Mucosa of stomach (tissue), 1 donor: ENCODE measurements around the gene HHATL.

Experiments used
- H3K27me3 ChIP-seq: one replicate; pipeline ENCODE4 v1.7.0; 2013; ENCODE audit warnings: mild to moderate bottlenecking, low read length; ENCODE audit not compliant: control insufficient read depth, insufficient read depth
- H3K36me3 ChIP-seq: one replicate; pipeline ENCODE4 v1.7.0; 2013; ENCODE audit warnings: low read length; ENCODE audit not compliant: control insufficient read depth, insufficient read depth
- H3K4me1 ChIP-seq: one replicate; pipeline ENCODE4 v1.7.0; 2013; ENCODE audit warnings: mild to moderate bottlenecking, low read length; ENCODE audit not compliant: control insufficient read depth, insufficient read depth
- H3K4me3 ChIP-seq: one replicate; pipeline ENCODE4 v1.7.0; 2013; ENCODE audit warnings: low read length
- H3K9ac ChIP-seq: one replicate; pipeline ENCODE4 v1.7.0; 2013; ENCODE audit warnings: mild to moderate bottlenecking, low read length, moderate library complexity
- H3K9me3 ChIP-seq: one replicate; pipeline ENCODE4 v1.7.0; 2013; ENCODE audit warnings: mild to moderate bottlenecking, low read length, moderate library complexity; ENCODE audit not compliant: control insufficient read depth
- donor health status: Pancreatic carcinoma.

The HHATL gene

GRCh38 chr3:42660898-42661297 lies 41.7 kb downstream of the HHATL start:
- Histone ChIP-seq H3K4me1 (peaks cover 4% of the 10 kb centered on the region), H3K36me3 (no peaks in the 10 kb centered on the region)

DNA sequence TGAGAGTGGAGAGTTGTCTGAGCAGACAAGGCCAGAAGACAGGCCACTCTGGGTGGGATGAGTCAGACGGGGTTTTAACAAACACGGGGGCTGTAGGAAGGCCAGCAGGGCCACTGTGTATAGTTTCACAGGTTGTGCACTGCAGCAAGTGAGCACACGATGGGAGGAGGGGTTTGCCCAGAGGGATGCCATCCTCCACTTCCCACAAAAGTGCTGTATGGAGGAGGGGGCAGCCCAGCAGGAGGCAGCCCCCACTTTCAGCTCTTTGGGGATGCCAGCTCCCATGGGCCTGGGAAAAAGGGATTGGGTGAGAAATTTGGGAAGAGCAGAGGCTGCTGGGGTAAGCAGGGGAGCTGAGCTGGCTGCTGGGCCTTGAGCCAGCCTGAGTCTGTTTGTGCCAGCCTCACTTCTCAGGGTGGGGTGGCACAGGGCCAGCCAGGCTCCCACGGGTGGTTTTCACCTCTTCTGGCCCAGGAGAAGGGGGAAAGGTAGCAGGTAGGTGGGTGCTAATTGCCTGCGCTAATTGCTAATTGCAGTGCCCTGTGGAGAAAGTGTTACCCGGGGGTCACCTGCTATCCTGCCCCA lies 42.4 kb downstream of the HHATL start:
- no peak overlapping the region for H3K9ac ChIP-seq
- no peaks in the 10 kb centered on the region for H3K27me3 ChIP-seq
- H3K4me1 ChIP-seq, result peaks cover 11% of the 10 kb centered on the region
- no peaks in the 10 kb centered on the region for H3K36me3 ChIP-seq
- no peaks in the 10 kb centered on the region for H3K9me3 ChIP-seq
- no peak overlapping the region for H3K4me3 ChIP-seq

More at GRCh38 chr3:42660898-42661297, 41.7 kb downstream of the HHATL start:
- Histone ChIP-seq H3K4me3 (no peak overlapping the region), H3K27me3 (no peaks in the 10 kb centered on the region), H3K9me3 (no peaks in the 10 kb centered on the region), H3K9ac (no peak overlapping the region)

DNA sequence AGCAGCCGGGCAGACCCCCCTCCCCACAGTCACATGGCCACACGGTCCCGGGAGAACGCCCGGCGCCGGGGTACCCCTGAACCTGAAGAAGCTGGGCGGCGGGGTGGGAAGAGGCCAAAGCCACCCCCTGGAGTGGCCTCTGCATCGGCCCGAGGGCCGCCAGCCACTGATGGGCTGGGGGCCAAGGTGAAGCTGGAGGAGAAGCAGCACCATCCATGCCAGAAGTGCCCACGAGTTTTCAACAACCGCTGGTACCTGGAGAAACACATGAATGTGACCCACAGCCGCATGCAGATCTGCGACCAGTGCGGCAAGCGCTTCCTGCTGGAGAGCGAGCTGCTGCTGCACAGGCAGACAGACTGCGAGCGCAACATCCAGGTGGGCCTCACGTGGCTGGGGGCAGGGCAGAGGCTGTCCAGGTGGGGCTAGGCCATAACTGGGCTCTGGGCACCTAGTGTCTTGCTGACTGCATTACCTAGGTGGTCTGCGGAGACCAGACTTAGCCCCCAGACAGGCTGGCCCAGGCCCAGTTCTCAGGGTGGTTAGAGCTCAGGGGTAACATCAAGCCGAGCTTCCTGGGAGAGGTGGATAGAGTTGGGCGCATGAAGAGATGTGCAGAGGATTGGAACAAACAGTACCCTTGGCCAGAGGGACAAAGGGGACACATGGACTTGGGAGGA lies 43.0 kb downstream of the HHATL start:
- no peaks in the 10 kb centered on the region for H3K27me3 ChIP-seq
- H3K4me3 ChIP-seq, result no peak overlapping the region
- H3K9ac ChIP-seq, result no peak overlapping the region
- peaks cover 13% of the 10 kb centered on the region for H3K4me1 ChIP-seq
- H3K9me3 ChIP-seq, result no peaks in the 10 kb centered on the region
- no peaks in the 10 kb centered on the region for H3K36me3 ChIP-seq

DNA sequence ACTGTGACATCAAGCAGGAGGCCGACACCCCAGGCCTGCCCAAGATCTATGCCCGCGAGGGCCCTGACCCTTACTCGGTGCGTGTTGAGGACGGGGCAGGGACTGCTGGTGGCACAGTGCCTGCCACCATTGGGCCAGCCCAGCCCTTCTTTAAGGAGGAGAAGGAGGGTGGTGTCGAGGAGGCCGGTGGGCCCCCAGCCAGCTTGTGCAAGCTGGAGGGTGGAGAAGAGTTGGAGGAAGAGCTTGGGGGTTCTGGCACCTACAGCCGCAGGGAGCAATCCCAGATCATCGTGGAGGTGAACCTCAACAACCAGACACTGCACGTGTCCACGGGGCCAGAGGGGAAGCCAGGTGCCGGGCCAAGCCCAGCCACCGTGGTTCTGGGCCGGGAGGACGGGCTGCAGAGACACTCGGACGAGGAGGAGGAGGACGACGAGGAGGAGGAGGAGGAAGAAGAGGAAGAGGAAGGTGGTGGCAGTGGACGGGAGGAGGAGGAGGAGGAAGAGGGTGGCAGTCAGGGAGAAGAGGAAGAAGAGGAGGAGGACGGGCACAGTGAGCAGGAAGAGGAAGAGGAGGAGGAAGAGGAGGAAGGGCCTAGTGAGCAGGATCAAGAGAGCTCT lies 43.7 kb downstream of the HHATL start:
- peaks cover 13% of the 10 kb centered on the region for H3K4me1 ChIP-seq
- H3K9ac ChIP-seq, result no peak overlapping the region
- no peaks in the 10 kb centered on the region for H3K27me3 ChIP-seq
- no peaks in the 10 kb centered on the region for H3K9me3 ChIP-seq
- no peaks in the 10 kb centered on the region for H3K36me3 ChIP-seq
- H3K4me3 ChIP-seq, result no peak overlapping the region

GRCh38 chr3:42658091-42658770 lies 44.4 kb downstream of the HHATL start:
- Histone ChIP-seq H3K9me3 (no peaks in the 10 kb centered on the region), H3K9ac (no peak overlapping the region), H3K4me3 (no peak overlapping the region), H3K27me3 (no peaks in the 10 kb centered on the region), H3K4me1 (peaks cover 20% of the 10 kb centered on the region), H3K36me3 (no peaks in the 10 kb centered on the region)

- Histone ChIP-seq H3K9ac (no peak overlapping the region), H3K27me3 (no peaks in the 10 kb centered on the region), H3K4me1 (peaks cover 25% of the 10 kb centered on the region), H3K4me3 (no peak overlapping the region), H3K9me3 (no peaks in the 10 kb centered on the region), H3K36me3 (no peaks in the 10 kb centered on the region)
Observed at GRCh38 chr3:42657675-42658074, 44.9 kb downstream of the HHATL start.

DNA sequence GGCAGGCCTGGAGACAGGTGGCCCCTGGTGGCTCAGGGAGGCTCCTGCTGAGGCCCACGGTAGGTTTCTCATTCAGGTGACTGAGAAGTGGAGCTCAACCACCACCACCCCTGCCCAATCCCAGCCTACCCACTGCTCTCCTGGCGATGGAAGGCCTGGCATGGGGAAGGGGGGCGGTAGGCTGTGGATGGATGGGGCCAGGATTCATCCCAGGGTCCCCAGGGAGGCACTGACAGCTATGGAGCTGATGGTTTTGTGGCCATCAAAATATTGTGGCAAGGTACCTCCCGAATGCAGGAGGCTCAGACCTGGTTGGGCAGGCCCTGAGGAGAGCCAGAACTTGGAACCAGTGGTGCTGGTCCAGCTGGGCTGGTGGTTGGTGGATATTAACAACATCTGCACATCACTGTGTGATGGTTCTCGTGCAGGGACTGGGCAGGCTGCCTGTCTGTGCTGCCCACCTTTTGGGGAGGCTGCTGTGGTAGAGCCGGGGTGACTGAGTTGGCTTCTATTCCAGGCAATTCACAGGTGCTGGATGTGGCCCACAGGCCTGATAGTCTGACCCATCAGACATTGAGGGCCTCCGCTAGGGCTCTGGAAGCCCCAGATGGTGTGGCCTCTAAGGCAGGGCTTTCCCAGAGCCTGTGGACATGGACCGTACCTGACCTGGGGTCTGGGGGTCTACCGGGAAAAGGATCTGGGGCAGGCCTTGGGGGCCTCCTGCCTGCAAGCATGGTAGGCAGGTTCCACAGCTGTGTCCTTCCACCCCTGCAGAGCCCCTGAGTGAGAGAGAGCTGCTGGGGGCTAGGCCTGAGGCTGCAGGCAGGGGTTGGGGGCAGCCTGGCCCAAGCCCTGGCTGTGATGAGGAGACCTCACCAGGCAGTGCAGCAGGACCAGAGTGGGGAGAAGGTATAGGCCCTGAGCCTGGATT lies 45.7 kb downstream of the HHATL start:
- H3K9me3 ChIP-seq, result no peaks in the 10 kb centered on the region
- H3K4me1 ChIP-seq, result peaks cover 33% of the 10 kb centered on the region
- no peak overlapping the region for H3K9ac ChIP-seq
- no peak overlapping the region for H3K4me3 ChIP-seq
- H3K36me3 ChIP-seq, result no peaks in the 10 kb centered on the region
- H3K27me3 ChIP-seq, result no peaks in the 10 kb centered on the region

- Histone ChIP-seq H3K36me3 (no peaks in the 10 kb centered on the region), H3K9me3 (no peaks in the 10 kb centered on the region), H3K9ac (no peak overlapping the region), H3K4me3 (no peak overlapping the region), H3K27me3 (no peaks in the 10 kb centered on the region), H3K4me1 (peaks cover 34% of the 10 kb centered on the region)
Observed at GRCh38 chr3:42655980-42656679, 46.5 kb downstream of the HHATL start.

DNA sequence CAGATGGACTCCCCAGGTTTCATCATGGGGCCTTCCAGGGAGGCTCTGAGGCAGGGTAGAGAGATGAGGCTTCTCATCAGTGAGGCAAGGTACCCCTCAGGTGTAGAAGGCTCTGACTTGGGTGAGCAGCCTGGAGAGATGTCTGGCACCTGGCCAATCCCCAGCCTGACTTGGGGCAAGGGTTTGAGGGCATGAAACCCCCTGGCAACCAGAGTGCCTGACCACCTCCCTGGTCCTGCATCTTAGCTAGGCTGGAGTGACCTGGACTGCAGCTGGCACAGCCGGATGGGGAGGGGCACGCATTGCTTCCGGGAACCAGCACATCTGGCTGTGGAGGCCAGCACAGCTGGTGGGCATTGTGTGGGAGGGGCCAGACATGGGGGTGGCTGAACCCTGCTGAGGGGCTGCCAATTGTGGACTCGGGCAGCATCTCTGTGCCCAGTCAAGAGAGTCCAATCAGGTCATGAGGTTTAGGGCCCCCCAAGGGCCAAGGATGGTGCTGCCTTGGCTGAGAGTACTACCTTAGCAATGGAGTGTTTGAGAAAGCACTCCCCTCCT lies 47.2 kb downstream of the HHATL start:
- no peaks in the 10 kb centered on the region for H3K36me3 ChIP-seq
- peak overlapping the region; percentile 65 for H3K9ac ChIP-seq
- no peaks in the 10 kb centered on the region for H3K9me3 ChIP-seq
- no peaks in the 10 kb centered on the region for H3K27me3 ChIP-seq
- peaks cover 34% of the 10 kb centered on the region for H3K4me1 ChIP-seq
- peak overlapping the region; percentile 37 for H3K4me3 ChIP-seq

DNA sequence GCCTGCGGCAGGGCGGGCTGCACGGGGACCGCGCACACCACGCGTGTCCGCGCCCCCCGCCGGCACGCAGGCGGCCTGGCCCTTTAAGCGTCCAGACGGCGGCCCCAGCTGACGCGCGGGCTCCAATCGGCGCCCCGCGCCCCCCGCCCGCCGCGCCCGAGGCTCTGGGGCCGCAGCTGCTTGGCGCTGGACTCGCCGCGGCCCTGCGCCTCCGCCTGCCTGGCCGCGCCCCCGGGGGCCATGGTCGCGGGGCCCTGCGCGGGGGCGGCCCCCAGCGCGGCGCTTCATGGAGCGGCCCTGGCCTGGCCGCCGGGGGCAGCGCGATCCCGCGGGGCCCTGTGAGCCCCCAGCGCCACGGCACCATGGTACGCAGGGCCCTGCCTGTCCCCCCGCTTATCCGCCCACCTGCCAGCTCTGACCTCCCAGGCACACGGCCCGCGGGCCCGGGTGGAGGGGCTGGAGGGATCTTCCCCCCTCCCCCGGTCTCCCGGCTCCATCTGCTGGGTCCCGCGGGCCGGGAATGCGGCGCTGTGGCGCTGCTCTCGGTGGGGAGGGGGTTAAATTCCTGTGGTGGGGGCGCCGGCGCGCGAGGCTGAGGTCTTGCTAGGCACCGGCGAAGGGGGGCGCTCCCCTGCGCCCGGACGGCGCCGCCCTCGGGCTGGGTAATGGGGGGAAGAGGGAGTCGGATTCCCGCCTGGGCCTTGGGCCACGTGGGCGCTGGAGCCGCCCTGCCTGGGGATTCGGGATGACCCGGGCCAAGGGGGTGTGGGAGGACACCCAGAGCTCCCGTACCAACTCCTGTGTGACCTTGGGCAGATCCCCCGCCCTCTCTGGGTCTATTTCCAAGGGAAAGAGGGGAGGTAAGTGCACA lies 48.0 kb downstream of the HHATL start:
- Histone ChIP-seq H3K9ac (peak overlapping the region; percentile 74), H3K36me3 (no peaks in the 10 kb centered on the region), H3K4me1 (peaks cover 34% of the 10 kb centered on the region), H3K9me3 (no peaks in the 10 kb centered on the region), H3K27me3 (no peaks in the 10 kb centered on the region), H3K4me3 (peak overlapping the region; percentile 37)
